GM21381 (cell line): ENCODE measurements around the gene INPPL1.

Experiments used
- ATAC-seq: cut with Tn5 transposase; IDR thresholded peaks from one replicate; pipeline ENCODE4 v1.9.1; 2021; ENCODE audit warnings: mild to moderate bottlenecking, moderate library complexity; ENCODE audit not compliant: unreplicated experiment

INPPL1 gene

GRCh38 chr11:72230764-72231365, 6.3 kb downstream of the INPPL1 start:
- no peak for ATAC-seq

GRCh38 chr11:72231396-72232259, 7.1 kb downstream of the INPPL1 start:
- ATAC-seq = no peak

- no peak for ATAC-seq
Observed at GRCh38 chr11:72232260-72233055, 7.9 kb downstream of the INPPL1 start.

GRCh38 chr11:72233056-72233772, 8.6 kb downstream of the INPPL1 start:
- no peak for ATAC-seq

- ATAC-seq = no peak
Observed at GRCh38 chr11:72233773-72234513, 9.4 kb downstream of the INPPL1 start.

GRCh38 chr11:72234514-72234830, 9.9 kb downstream of the INPPL1 start:
- ATAC-seq = no peak

- no peak for ATAC-seq
Observed at GRCh38 chr11:72234920-72235319, 10.4 kb downstream of the INPPL1 start.

GRCh38 chr11:72235351-72236057, 10.9 kb downstream of the INPPL1 start:
- ATAC-seq = no peak

- ATAC-seq = no peak
Observed at GRCh38 chr11:72236083-72236697, 11.6 kb downstream of the INPPL1 start.

- ATAC-seq = no peak
Observed at GRCh38 chr11:72236774-72237111, 12.2 kb downstream of the INPPL1 start.

- ATAC-seq = no peak
Observed at GRCh38 chr11:72237112-72237931, 12.8 kb downstream of the INPPL1 start.

- ATAC-seq = no peak
Observed at GRCh38 chr11:72238040-72238450, 13.5 kb downstream of the INPPL1 start.

GRCh38 chr11:72238492-72239312, 14.1 kb downstream of the INPPL1 start:
- no peak for ATAC-seq

- ATAC-seq = no peak
Observed at GRCh38 chr11:72239313-72239848, 14.8 kb downstream of the INPPL1 start.

GRCh38 chr11:72239849-72240460, 15.4 kb downstream of the INPPL1 start:
- ATAC-seq = no peak

- ATAC-seq = no peak
Observed at GRCh38 chr11:72240461-72241290, 16.1 kb downstream of the INPPL1 start.
